H1 (cell line): ENCODE measurements around the gene DNAH10. TPM values are rescaled to one million over a fixed set of nuclear protein-coding genes. Genes with fewer than 3 reads are reported as not detected.

Experiments used
- CTCF ChIA-PET: fragments of 300-600 bp; sonication (Branson Sonifier 250); formaldehyde crosslinking; loops from one replicate; lab custom pipeline; 2021; ENCODE audit not compliant: partially characterized antibody; lab: Charles Lee
- POLR2A ChIA-PET: fragments of 300-600 bp; sonication (Branson Sonifier 250); formaldehyde crosslinking; loops from one replicate; lab custom pipeline; 2021; ENCODE audit warnings: inconsistent platforms; ENCODE audit not compliant: partially characterized antibody; lab: Charles Lee
- DNase-seq, 2 experiments: peaks; one replicate each; pipeline versions ENCODE4 v3.0.0 to v3.0.0-alpha.2; 2010 to 2022; ENCODE audit warnings: low spot score in 2 of 2, low read depth in 1 of 2, mixed read lengths in 1 of 2
- FAIRE-seq: peaks from 2 replicates; lab custom pipeline; 2011; peaks lifted over from hg19 to GRCh38; lab: Jason Lieb, UNC
- H2AFZ ChIP-seq: 2 replicates; pipeline ENCODE4 v1.8.1; 2012; ENCODE audit warnings: low read length, inconsistent platforms
- H2AK5ac ChIP-seq: 2 replicates; pipeline ENCODE4 v1.6.1; 2013; ENCODE audit warnings: low read depth, low read length
- H2BK120ac ChIP-seq: replicated peaks from 2 replicates; pipeline ENCODE3; 2013; ENCODE audit warnings: low read depth, low read length, inconsistent platforms
- H2BK12ac ChIP-seq: 2 replicates; pipeline ENCODE4 v1.6.1; 2013; ENCODE audit warnings: low read depth, low read length
- H2BK15ac ChIP-seq: 2 replicates; pipeline ENCODE4 v1.6.1; 2013; ENCODE audit warnings: low read length
- H2BK20ac ChIP-seq: 2 replicates; pipeline ENCODE4 v1.6.1; 2013; ENCODE audit warnings: low read length
- H2BK5ac ChIP-seq: 2 replicates; pipeline ENCODE4 v1.6.1; 2013; ENCODE audit warnings: low read depth, low read length
- H3K14ac ChIP-seq: 2 replicates; pipeline ENCODE4 v1.6.1; 2013; ENCODE audit warnings: inconsistent platforms; ENCODE audit not compliant: insufficient read length
- H3K18ac ChIP-seq: 2 replicates; pipeline ENCODE4 v1.6.1; 2013; ENCODE audit warnings: low read length; ENCODE audit errors: extremely low read depth
- H3K23ac ChIP-seq: 2 replicates; pipeline ENCODE4 v1.6.1; 2013; ENCODE audit warnings: inconsistent platforms; ENCODE audit not compliant: insufficient read length
- H3K23me2 ChIP-seq: 2 replicates; pipeline ENCODE4 v1.6.1; 2013; ENCODE audit warnings: low read depth, low read length
- H3K27ac ChIP-seq: 2 replicates; pipeline ENCODE4 v1.6.1; 2011; ENCODE audit warnings: low read depth, low read length, inconsistent platforms
- H3K27me3 ChIP-seq, 4 experiments: replicated peaks in 1 of 4; 1 replicate in 1 of 4; 2 replicates in 3 of 4; pipeline versions ENCODE4 v1.6.1 to v1.8.1; 2011 to 2013; ENCODE audit warnings: low read length in 3 of 4, mild to moderate bottlenecking in 3 of 4, inconsistent platforms in 2 of 4, mixed read lengths in 2 of 4, moderate library complexity in 1 of 4; ENCODE audit not compliant: control insufficient read depth in 3 of 4, insufficient read depth in 3 of 4; ENCODE audit errors: extremely low read depth in 1 of 4
- H3K36me3 ChIP-seq, 4 experiments: 2 replicates each; pipeline versions ENCODE4 v1.6.1 to v1.8.1; 2011 to 2013; ENCODE audit warnings: mild to moderate bottlenecking in 4 of 4, low read length in 3 of 4, moderate library complexity in 2 of 4, control low read depth in 1 of 4, inconsistent platforms in 1 of 4; ENCODE audit not compliant: insufficient read depth in 4 of 4, control insufficient read depth in 2 of 4
- H3K4ac ChIP-seq: replicated peaks from 2 replicates; pipeline ENCODE3; 2013; ENCODE audit warnings: low read length, low read depth, mixed read lengths, inconsistent platforms; ENCODE audit not compliant: insufficient read length
- H3K4me1 ChIP-seq, 4 experiments: replicated peaks in 1 of 4; 1 replicate in 1 of 4; 2 replicates in 3 of 4; pipeline versions ENCODE4 v1.6.1 to v1.8.1; 2011 to 2013; ENCODE audit warnings: low read length in 3 of 4, inconsistent platforms in 2 of 4, mixed read lengths in 1 of 4; ENCODE audit not compliant: insufficient read depth in 4 of 4, control insufficient read depth in 3 of 4
- H3K4me2 ChIP-seq, 2 experiments: 2 replicates each; pipeline versions ENCODE4 v1.6.1 to v1.8.1; 2011 to 2013; ENCODE audit warnings: low read depth in 2 of 2, low read length in 2 of 2, control low read depth in 1 of 2, inconsistent platforms in 1 of 2, mild to moderate bottlenecking in 1 of 2; ENCODE audit not compliant: insufficient read depth in 1 of 2
- H3K4me3 ChIP-seq, 4 experiments: fragments of 200-600, 300-600 bp in 1 of 4; sonication (generic), shearing (Covaris generic), sonication (Bioruptor Twin) in 1 of 4; 2 replicates each; pipeline versions ENCODE4 v1.5.1 to v1.8.1; 2011 to 2016; ENCODE audit warnings: low read length in 4 of 4, low read depth in 3 of 4, control low read depth in 2 of 4, inconsistent platforms in 2 of 4, mild to moderate bottlenecking in 2 of 4, mixed read lengths in 1 of 4, moderate library complexity in 1 of 4; ENCODE audit not compliant: insufficient read depth in 2 of 4; ENCODE audit errors: extremely low read depth in 1 of 4
- H3K56ac ChIP-seq: replicated peaks from 2 replicates; pipeline ENCODE3; 2013; ENCODE audit warnings: low read depth, mild to moderate bottlenecking, mixed read lengths, low read length, inconsistent platforms; ENCODE audit not compliant: insufficient read length
- H3K79me1 ChIP-seq: 2 replicates; pipeline ENCODE4 v1.6.1; 2013; ENCODE audit warnings: low read depth, low read length, control low read depth
- H3K79me2 ChIP-seq, 2 experiments: 2 replicates each; pipeline versions ENCODE4 v1.6.1 to v1.8.1; 2012 to 2013; ENCODE audit warnings: low read length in 2 of 2, mild to moderate bottlenecking in 2 of 2, inconsistent platforms in 1 of 2; ENCODE audit not compliant: insufficient read depth in 2 of 2, control insufficient read depth in 1 of 2
- H3K9ac ChIP-seq, 4 experiments: replicated peaks in 1 of 4; 1 replicate in 1 of 4; 2 replicates in 3 of 4; pipeline versions ENCODE4 v1.6.1 to v1.8.1; 2011 to 2013; ENCODE audit warnings: low read depth in 3 of 4, low read length in 3 of 4, control low read depth in 2 of 4, mild to moderate bottlenecking in 2 of 4, moderate library complexity in 2 of 4, inconsistent platforms in 1 of 4; ENCODE audit errors: extremely low read depth in 1 of 4
- H3K9me3 ChIP-seq, 2 experiments: 2 replicates each; pipeline versions ENCODE4 v1.6.1 to v1.8.1; 2012 to 2013; ENCODE audit warnings: mild to moderate bottlenecking in 2 of 2, moderate library complexity in 2 of 2, control low read depth in 1 of 2, inconsistent platforms in 1 of 2, low read depth in 1 of 2, low read length in 1 of 2, mixed read lengths in 1 of 2; ENCODE audit not compliant: insufficient read depth in 2 of 2
- H4K20me1 ChIP-seq, 2 experiments: replicated peaks in 1 of 2; 2 replicates each; pipeline versions ENCODE3 to v1.8.1; 2011 to 2013; ENCODE audit warnings: inconsistent platforms in 2 of 2, low read length in 2 of 2, mild to moderate bottlenecking in 1 of 2; ENCODE audit not compliant: insufficient read depth in 2 of 2, control insufficient read depth in 1 of 2
- H4K5ac ChIP-seq: 2 replicates; pipeline ENCODE4 v1.6.1; 2013; ENCODE audit warnings: low read length, low read depth, mixed read lengths, inconsistent platforms; ENCODE audit not compliant: insufficient read length
- H4K8ac ChIP-seq: 2 replicates; pipeline ENCODE4 v1.8.0; 2013; ENCODE audit warnings: mild to moderate bottlenecking, moderate library complexity, low read length, inconsistent platforms; ENCODE audit not compliant: insufficient read depth; ENCODE audit errors: extremely low read depth
- H4K91ac ChIP-seq: replicated peaks from 2 replicates; pipeline ENCODE3; 2013; ENCODE audit warnings: low read length, mixed read lengths, inconsistent platforms; ENCODE audit not compliant: insufficient read length
- EP300 ChIP-seq, 2 experiments: IDR thresholded peaks; 1 replicate in 1 of 2; 2 replicates in 1 of 2; pipeline ENCODE4 v1.6.1; 2011 to 2012; ENCODE audit warnings: low read depth in 2 of 2, low read length in 2 of 2, mild to moderate bottlenecking in 2 of 2, borderline replicate concordance in 1 of 2, inconsistent platforms in 1 of 2, moderate library complexity in 1 of 2
- MAFK ChIP-seq: IDR thresholded peaks from 2 replicates; pipeline ENCODE4 v1.6.1; 2012; ENCODE audit warnings: low read depth, mild to moderate bottlenecking, improper control_type of control experiment, low read length
- SAP30 ChIP-seq: fragments of 300-600 bp; sonication (generic); IDR thresholded peaks from 2 replicates; pipeline ENCODE4 v1.7.1; 2012; ENCODE audit warnings: low read length, moderate library complexity, mild to moderate bottlenecking, inconsistent platforms; ENCODE audit not compliant: insufficient read depth, insufficient replicate concordance
- SUZ12 ChIP-seq: fragments of 200-600 bp; sonication (generic); IDR thresholded peaks from 2 replicates; pipeline ENCODE4 v1.6.1; 2012; ENCODE audit warnings: mild to moderate bottlenecking, inconsistent platforms, low read length, moderate library complexity, mixed read lengths
- TCF12 ChIP-seq: IDR thresholded peaks from 2 replicates; pipeline ENCODE4 v1.6.1; 2011; ENCODE audit warnings: low read depth, mild to moderate bottlenecking, low read length
- WGBS, 2 experiments: shearing (Covaris generic) in 1 of 2; methylation state at CpG; one replicate each; pipeline versions ENCODE4 v1.1.6 to v1.1.7; 2013 to 2015; ENCODE audit warnings: low lambda C conversion rate in 2 of 2, mixed read lengths in 2 of 2, inconsistent platforms in 1 of 2, low coverage in 1 of 2, missing lambda C conversion rate in 1 of 2; ENCODE audit not compliant: insufficient replicate concordance in 2 of 2, insufficient coverage in 1 of 2, insufficient read length in 1 of 2; ENCODE audit errors: extremely low coverage in 1 of 2, missing lambda C conversion rate in 1 of 2; 5-methylcytosine and 5-hydroxymethylcytosine counted together
- polyA plus RNA-seq, 7 experiments: library from polyadenylated mRNA; depleted of rRNA in 3 of 7; stranded (reverse) in 5 of 7; unstranded in 2 of 7; fragments of >200 nt in 5 of 7; fragments of 200-250 nt in 2 of 7; gene quantifications; 1 replicate in 5 of 7; 2 replicates in 1 of 7; 4 replicates in 1 of 7; pipeline versions ENCODE4 v1.2.1 to v1.2.3, GENCODE V29; 2011 to 2013; ENCODE audit warnings: missing spikeins in 2 of 7, mixed read lengths in 2 of 7
- total RNA-seq: library from RNA; stranded (reverse); fragmentation: NEBNext Ultra II Directional; extraction: Animal tissue kit (Norgen Biotek cat#: 25700); gene quantifications from 2 replicates; pipeline ENCODE4 v1.2.1, GENCODE V29; 2021
- TF ChIP-seq, protein P1 (sequence below): IDR thresholded peaks from 2 replicates; pipeline ENCODE4 v1.6.1; 2012; ENCODE audit warnings: inconsistent platforms
- TF ChIP-seq, protein P2 (sequence below): IDR thresholded peaks from 2 replicates; pipeline ENCODE4 v1.6.1; 2011; ENCODE audit warnings: low read depth, mild to moderate bottlenecking, low read length; ENCODE audit not compliant: insufficient read depth

The DNAH10 gene
- total and polyA plus RNA-seq, 2 of the 8 experiments (the other 6 are each of a cell fraction or from before 2014, with no cell fraction given), result 0.02 to 0.24 TPM

DNA sequence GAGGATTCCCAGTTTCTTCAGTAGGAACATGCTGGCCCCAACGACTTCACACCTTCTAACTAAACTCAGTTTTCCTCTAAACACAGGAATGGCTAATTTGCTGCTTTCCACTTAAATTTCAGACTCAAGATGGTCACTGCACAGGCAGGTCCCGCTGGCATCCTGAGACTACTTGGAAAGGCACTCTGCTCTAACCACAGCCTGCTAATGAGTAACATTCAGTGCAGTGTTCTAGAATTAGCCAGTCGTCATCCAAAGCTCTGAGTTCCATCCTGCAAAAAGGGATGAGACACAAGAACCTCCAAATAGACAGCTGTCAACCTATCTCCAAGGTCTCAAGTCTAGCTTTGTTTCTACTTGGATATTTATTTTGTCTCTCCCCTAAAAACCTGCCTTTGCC, 204.5 kb downstream of the DNAH10 start:
- DNase-seq (no peak), FAIRE-seq (no peak)
- Histone ChIP-seq H3K56ac (no peak overlapping the region), H3K79me1 (no peaks in the 10 kb centered on the region), H3K36me3 (peaks cover 0 to 4% (median 0%) of the 10 kb centered on the region in 4 experiments; a peak in 1 of 8 replicates), H3K23ac (no peak overlapping the region), H3K27ac (no peak overlapping the region), H3K18ac (no peak overlapping the region), H2BK20ac (no peak overlapping the region), H3K4ac (no peak overlapping the region), H3K23me2 (no peaks in the 10 kb centered on the region), H3K4me2 (no peak overlapping the region), H2BK15ac (no peak overlapping the region), H4K91ac (no peak overlapping the region), H2BK12ac (no peak overlapping the region), H2AFZ (no peak overlapping the region), H3K9me3 (no peaks in the 10 kb centered on the region), H3K4me1 (peaks cover 0 to 3% (median 2%) of the 10 kb centered on the region in 4 experiments; a peak in 3 of 7 replicates), H3K79me2 (no peaks in the 10 kb centered on the region), H2AK5ac (no peak overlapping the region), H3K9ac (no peak overlapping the region), H2BK5ac (no peak overlapping the region), H4K20me1 (peaks cover 2 to 26% of the 10 kb centered on the region in 2 experiments), H3K27me3 (peaks cover 70 to 98% (median 85%) of the 10 kb centered on the region in 4 experiments), H4K8ac (no peak overlapping the region), H2BK120ac (no peak overlapping the region), H4K5ac (no peak overlapping the region)
- ChIA-PET POLR2A (no interaction called here), CTCF (interaction anchor here (1.0 kb wide), 1 partner anchor 14 kb away, joined by 3 read pairs; no protein-coding TSS in a partner anchor)
- 61% methylated on average over 3 of the region's 3 CpGs; no CpG with 5 or more reads in 1 of the 2 experiments for WGBS, 2 experiments
- TF ChIP-seq TCF12 (no peak), SUZ12 (peak; percentile 38; the same call in 1 of the 2 replicates), MAFK (no peak), EP300 (IDR thresholded peaks at IDR 0.05; ENCODE audit: borderline replicate concordance in 1 of 2, low read depth in 2 of 2, low read length in 2 of 2) (no peak), SAP30 (no peak)
- TF ChIP-seq, protein P1, sequence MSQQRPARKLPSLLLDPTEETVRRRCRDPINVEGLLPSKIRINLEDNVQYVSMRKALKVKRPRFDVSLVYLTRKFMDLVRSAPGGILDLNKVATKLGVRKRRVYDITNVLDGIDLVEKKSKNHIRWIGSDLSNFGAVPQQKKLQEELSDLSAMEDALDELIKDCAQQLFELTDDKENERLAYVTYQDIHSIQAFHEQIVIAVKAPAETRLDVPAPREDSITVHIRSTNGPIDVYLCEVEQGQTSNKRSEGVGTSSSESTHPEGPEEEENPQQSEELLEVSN, result no peak
- TF ChIP-seq, protein P2, sequence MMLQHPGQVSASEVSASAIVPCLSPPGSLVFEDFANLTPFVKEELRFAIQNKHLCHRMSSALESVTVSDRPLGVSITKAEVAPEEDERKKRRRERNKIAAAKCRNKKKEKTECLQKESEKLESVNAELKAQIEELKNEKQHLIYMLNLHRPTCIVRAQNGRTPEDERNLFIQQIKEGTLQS, result no peak
- TF ChIP-seq, all 59 proteins: peak for 1
- Histone ChIP-seq H3K14ac (no peak overlapping the region), H3K4me3 (no peak overlapping the region)
